Fibroblast of skin of right biceps (primary cell): Measurements from ENCODE around the gene ESR1.
"Not testable (repeated sequence)": the region's sequence is repeated elsewhere in the genome, so short reads cannot be mapped to it uniquely, and the experiment has no call there.

ENCODE experiments used
- DNase-seq: peaks from one replicate; pipeline ENCODE4 v3.0.0-alpha.2; 2013

ESR1 gene

DNA sequence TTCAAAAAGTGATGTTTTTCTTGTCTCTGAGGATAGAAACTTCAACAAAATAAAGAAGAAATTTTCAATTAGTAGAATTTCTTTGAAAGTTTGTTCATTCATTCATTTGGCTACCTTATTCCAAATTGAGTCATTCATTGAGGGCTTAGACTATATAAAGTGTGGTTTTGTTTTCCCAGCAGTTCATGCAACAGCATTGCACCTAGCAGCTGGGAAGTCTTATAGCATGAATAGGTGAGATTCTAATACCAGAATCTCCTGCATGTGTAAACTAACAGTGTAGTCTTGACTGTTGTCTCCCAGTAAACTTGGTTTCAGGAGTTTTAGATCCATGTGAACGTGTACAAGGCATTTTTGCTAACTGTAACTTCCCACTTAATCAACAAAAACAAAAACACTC, 7.1 kb downstream of the ESR1 start:
- no peak for DNase-seq

DNA sequence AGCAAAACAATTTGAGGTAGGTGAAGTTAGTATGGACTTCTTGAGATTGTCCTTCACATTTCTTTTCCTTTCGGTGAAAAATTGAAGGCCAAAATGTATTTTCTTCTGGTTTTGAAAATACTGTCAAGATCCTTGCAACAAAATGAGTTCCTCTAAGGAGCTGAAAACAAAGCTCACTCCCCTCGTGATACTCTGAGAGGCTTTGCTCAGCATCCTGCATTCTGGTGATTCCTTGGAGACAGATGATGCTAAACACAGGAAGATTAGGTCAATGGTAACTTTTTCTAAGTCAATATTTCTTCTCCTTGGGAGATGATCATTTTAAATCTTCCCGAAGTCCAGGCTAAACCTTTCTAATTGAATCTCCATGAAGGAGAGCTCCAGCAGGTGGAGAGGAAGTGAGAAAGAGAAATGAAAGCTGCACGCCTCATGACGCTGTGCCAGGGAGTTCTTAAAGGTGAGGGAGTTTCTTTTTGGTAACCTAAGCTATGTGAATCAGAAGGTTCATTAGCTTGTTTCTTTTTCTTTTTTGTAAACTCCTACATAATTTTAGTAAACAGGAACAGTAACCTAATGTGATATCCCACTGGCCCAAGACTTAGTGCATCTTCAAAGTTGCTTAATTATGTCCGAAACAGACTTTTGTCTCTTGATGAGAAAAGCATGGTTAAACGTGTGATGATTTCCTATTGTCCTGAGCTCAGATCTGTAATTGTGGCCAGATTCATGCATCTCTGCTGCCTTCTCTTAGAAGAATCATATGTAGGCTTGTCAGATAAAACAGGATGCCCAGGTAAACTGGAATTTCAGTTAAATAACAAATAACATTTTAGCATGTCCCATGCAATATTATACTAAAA, 15.0 kb downstream of the ESR1 start:
- no peak for DNase-seq

DNA sequence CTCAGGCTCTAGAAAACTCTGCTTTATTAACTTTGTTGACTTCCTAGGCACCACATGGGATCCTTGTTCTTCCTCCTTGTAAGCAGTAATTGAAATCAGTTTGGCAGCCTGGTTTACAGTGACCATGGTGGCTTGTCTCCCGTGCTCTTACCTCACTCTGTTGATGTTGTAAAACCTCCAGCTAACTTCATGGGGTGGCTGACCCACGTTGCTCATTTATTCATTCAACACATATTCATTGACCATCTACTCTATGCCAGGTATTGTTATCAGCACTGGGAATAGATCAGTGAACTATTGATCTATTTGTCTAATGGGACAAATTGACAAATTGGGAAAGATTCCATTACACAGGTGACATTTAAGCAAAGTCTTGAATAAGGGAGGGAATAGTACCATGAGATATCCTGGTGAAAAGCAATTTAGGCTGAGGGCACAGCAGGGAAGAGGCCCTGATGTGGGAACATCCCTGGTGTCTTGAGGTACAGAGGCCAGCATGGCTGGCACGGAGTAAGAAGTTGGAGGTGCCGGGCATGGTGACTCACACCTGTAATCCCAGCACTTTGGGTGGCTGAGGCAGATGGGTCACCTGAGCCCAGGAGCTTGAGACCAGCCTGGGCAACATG, 19.1 kb downstream of the ESR1 start:
- DNase-seq = no peak

DNA sequence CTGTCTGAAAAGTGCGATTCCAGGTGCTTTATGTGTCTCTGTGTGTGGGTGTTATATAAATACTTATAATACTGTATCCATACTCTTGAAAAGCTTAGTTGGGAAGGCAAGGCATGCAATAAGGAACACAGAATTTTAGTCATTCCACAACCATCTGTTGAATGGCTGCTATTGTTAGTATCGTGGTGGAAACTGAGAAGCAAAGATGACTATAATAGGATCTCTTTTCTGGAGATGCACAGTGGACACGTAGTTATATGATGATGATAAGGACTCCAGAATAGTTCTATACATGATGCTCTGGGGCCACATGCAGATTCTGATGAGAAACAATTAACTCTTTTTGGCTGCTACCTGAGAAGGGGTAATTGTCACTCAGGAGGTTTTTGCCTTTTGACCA, 25.2 kb downstream of the ESR1 start:
- DNase-seq = no peak

DNA sequence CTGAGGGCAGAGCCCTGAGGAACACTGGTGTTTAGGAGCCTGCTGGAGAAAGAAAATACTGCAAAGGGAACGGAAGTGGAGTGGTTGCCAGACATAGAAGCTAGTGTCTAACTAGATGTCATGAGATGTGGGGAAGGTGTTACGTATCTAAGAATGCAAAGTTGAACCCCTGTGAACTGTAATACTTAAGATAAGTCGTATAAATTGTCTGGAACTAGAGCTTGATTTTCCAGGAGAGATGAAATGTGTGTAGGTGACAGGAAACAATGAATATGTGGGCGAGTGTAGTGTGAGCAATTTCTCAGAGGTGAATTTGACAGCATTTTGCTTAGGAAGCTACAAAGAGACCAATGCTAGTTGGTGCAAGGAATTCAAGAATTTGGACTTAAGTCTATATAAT, 27.9 kb downstream of the ESR1 start:
- DNase-seq = no peak

DNA sequence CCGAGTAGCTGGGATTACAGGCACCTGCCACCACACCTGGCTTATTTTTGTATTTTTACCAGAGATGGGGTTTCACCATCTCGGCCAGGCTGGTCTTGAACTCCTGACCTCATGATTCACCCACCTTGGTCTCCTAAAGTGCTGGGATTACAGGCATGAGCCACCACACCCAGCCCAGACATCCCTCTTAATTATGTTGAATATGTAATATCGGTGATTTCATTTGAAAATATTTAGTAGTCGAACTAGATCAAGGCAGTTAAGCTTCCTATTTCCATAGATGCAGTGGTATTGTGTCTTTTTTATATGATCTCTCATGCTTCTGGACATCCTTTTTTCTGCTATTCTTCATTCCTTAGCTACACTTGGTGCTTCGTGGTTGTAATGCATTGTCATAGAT, 29.7 kb downstream of the ESR1 start:
- no peak for DNase-seq

DNA sequence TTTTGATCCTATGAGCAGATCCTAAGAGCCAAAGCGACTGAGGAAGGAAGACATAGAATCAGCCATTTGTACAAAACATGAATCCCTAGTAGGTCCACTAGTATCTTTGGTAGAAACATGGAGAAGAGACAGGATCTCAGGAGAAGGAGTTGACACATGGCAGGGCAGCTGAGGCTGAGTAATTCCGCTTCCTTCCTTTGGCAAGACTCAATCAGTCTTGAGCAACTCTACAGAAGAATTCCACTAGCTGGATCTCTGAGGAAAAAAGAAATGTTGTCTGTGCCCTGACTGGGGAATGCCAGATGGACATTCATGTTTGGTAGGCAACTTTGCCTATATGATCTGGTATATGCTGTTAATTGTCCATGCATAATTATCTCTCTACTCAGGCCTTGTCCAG, 35.3 kb downstream of the ESR1 start:
- no peak for DNase-seq

DNA sequence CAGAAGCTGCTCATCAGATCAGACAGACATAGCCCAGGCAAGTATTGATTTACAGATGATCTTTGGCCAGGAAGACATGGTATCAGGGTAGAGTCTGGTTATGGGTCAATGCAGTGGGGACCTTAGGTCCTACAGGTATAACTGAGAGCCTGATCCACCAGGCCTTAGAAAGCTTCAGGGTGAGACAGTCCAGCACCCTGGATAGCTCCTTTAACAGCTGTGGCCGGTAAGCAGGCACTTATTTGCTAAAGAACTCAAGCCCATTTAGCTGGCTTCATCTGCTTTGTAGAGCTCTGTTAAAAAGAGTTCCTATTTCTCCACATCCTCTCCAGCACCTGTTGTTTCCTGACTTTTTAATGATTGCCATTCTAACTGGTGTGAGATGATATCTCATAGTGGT, 39.6 kb downstream of the ESR1 start:
- peak; percentile 5 for DNase-seq

DNA sequence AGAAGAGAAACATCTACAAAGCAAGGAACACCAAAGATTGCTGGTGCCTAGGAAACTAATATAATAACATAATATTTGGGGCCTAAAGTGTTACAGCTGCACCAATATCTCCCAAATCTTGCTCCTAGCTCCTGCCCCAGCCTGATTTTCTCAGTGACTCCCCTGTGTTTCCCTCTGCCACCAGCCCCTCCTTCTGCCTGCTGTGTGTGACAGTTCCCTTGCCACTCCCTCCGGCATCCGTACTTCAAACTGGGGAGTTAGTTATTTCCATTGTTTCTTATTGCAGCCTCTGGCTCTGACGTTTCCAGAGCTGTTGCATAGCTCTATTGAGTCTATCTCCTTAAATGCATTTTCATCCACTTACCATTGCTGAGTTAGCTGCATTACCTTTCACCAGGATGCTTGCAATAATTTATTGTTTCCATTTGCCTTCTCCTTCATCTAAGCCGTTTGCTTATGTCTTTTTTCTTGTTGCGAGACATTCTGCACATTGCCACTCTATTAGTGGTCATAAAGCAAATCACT, 43.1 kb downstream of the ESR1 start:
- DNase-seq = no peak

DNA sequence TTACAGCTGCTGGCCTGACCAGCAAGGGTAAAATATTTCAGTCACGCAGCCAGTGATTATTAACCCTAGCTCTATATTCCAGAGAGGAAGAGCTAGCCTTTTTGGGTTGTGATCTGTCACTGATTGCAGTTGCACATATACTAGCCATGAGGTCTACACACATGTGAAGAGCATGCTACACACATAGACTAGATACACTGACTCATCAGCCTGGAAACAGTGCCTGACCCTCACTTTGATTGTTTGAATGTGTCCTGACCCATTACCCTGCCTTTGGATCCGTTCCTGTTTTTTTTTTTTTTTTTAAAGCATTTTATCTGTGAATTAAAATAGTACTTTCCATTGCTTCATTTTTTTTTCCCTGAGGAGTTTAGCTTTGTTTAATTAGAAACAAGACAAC, 50.8 kb downstream of the ESR1 start:
- no peak for DNase-seq

DNA sequence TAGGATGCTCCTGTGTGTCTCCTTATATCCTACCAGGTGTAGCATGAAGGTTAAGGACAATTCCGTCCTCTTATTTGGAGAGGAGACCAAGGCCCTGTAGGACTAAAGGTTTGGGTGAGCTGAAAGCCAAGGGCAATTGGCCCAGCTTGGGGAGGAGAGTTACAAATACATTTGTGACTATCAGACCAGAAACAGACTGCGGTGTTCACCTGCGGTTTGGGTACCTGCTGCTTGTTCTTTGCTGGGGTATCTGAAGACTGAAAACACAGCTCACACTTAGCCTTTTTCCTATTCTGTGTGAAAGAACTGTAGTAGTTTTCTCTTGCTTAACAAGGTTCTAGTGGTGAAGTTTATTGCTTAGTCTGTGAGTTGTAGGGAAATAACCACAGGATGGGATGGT, 55.0 kb downstream of the ESR1 start:
- no peak for DNase-seq

DNA sequence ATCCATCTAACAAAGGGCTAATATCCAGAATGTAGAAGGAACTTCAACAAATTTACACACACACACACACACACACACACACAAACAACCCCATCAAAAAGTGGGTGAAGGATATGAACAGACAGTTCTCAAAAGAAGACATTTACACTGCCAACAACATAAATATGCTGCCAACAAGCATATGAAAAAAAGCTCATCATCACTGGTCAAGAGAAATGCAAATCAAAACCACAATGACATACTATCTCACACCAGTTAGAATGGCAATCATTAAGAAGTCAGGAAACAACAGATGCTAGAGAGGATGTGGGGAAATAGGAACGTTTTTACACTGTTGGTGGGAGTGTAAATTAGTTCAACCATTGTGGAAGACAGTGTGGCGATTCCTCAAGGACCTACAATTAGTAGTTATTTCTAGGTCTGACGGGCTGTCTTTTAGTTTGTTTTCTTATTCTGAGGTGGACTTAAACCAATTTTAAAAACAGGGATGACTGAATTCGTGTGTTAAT, 59.9 kb downstream of the ESR1 start:
- DNase-seq = not testable (repeated sequence)

DNA sequence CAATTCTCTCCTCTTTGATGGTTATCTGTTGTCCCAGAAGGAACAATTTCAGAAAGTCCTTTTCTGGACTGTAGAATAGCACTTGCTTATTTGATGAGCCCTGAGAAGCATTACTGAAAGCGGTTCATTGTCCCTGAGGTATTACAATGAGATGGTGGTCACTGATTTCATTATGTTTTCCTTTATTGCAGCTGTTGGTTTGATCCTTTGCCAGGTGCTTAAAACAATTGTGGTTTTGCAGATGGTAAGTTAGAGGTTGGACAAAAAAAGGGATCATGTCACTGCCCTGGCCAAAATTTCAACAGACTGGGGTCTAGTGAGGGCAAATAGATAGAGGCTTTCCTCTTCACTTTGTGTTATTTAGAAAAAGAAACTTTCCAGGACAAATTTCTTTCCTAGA, 61.9 kb downstream of the ESR1 start:
- DNase-seq = no peak

DNA sequence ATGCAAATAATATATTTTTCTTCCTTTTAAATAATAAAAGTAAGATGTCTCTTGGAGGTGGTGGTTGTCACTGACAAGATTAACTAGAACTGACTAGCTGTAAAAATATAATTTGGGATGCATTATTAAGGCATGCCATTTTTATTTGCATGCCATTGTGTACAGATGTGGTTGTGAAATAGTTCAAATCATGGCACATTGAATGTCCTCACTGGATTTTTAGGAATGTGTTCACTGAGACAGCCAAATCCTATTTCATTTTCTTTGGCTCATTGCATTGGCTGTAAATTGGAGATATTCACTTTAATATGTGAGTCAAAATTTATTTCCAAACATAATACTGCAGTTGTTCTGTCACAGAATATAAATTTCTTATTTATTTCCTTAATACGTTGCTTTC, 62.3 kb downstream of the ESR1 start:
- no peak for DNase-seq

DNA sequence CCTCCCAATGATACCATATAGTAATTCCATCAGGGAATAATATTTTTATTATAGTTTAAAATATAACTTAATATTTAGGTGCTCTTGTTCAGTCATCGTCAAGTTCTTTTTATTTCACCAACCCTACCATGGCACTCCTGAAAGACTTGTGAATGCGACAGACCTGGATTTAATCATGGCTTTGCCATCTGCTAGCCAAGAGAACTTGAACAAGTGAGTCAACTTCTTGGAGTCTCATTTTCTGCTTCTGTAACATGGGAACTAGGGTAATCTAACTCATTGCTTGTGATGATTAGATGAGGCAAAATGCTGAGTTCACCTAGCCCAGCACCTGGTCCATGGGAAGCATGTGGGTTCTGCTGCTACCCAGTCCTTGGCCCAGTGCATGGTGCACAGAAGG, 62.9 kb downstream of the ESR1 start:
- no peak for DNase-seq

DNA sequence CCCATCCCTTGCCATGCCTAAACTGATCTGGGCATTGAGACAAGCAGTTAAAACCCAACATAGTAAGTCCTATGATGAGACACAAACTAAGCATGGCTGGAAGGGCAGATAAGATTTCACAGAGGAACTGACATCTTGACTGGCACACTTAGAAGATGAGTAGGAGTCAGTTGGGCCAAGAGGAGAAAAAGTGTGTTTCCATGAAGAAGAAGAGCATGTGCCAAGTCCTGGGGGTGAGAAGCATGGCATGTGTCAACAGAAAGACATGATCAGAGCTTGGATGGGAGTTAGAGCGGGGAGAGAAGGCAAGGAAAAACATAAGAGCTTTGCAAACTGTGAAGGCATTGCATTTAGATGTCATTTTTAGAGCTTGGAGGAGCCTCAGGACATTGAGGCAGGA, 68.0 kb downstream of the ESR1 start:
- no peak for DNase-seq

DNA sequence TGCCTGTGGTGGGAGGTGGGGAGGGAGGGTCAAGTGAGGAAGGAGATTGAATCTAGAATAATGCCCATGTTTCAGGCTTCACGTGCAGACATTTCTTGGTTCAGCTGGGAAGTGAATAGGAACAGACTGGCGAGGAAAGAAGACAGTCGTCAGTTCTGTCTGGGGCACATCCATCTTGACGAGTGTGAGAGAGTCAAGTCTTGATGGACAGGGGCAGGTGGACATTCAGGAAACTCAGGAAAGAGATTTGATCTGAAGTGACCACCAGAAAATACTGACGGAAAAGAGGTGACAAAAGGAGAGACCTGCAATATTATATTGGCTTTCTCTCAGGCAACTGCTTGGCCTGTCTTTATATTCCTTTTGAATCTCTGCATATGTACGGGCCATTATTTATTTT, 68.6 kb downstream of the ESR1 start:
- no peak for DNase-seq

DNA sequence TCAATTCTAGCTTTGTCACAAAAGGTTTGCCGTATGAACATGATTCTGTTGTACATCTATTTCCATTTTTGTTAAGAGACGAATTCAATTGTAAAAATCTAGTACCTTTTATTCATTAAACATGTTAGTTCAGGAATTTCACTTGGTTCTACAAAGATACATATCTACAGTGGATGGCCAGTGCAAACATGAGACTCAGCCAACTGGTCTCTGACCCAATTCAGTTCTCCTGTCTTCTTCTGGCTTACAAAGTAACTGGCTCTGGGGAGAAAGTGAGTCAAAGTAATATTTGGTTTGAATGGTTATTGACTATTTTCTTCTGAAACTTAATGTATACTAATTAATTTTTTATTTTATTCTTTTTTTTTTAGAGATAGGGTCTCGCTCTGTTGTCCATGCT, 70.0 kb downstream of the ESR1 start:
- no peak for DNase-seq

DNA sequence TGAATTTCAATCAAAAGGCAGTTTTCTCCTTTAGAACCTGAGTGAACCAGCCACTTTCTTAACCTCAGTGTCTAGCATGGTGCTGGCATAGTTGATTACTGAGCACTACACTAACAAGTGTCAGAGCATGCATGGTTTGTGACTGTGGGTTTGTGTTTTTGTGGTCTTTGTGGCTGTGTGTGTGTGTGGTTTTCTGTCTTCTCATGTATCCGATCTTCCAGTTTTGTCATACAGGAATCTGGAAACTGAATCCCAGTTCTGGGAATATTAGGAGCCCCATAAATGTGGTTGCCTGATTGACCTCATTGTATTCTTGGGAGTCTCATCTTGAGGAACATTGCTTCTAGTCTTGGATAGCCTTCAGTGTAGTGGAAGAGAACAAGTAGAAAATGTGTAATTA, 73.7 kb downstream of the ESR1 start:
- DNase-seq = no peak

DNA sequence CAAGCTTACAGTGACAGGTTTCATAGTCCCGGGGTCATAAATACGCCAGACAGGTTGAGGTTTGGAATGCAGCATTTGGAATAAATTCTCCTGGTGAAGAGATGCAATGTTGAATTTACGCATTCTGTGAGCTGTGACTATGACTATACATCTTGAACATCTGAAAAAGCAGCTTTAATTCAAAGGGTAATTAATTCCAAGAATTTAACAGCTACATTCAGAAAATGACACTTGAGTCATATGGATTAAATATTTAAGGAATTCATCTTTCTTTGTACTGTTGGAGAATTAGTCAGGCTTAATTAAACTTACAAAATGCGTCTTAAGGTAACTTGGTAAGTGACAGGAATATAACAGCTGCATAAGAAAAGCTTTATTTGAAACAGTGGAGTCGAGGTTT, 74.7 kb downstream of the ESR1 start:
- no peak for DNase-seq

DNA sequence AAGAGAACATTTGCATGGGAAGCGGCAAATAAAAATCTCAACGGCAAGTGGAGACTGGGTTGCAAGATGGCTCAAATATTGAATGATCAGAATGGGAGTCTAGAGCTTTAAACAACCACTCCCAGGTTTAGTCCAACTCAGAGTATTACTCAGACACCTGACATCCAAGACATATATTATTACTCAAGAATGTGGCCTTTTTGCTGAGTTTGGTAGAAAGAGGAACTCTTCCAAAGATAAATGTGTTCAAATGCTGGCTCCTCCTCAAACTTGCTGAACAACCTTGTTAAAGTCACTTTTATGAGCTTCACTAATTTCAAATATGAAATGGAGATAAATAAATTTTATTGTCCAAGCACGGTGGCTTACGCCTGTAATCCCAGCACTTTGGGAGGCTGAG, 77.8 kb downstream of the ESR1 start:
- no peak for DNase-seq

DNA sequence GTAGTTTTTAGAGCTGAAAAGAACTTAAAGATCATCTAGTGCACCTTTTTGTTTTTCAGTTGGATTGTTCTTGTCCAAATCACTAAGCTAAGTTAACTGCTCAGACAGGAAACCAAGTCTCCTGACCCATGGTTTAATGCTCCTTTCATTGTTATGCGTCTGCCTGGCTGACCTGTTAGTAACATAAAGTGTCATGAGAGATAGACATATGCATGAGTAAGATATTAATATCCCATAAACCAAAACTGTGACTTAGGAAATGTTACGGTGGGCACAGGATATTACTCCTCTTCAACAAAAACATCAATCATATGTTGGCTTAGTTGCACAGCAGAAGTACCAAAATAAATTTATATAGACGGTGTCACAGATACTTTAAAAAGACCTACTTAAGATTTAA, 84.0 kb downstream of the ESR1 start:
- no peak for DNase-seq

DNA sequence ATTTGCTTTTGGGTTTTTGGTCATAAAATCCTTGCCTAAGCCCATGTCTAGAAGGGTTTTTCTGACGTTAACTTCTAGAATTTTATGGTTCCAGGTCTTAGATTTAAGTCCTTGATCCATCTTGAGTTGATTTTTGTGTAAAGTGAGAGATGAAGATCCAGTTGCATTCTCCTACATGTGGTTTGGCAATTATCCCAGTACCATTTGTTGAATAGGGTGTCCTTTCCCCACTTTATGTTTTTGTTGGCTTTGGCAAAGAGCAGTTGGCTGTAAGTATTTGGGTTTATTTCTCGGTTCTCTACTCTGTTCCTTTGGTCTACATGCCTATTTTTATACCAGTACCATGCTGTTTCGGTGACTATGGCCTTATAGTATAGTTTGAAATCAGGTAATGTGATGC, 86.9 kb downstream of the ESR1 start:
- not testable (repeated sequence) for DNase-seq

DNA sequence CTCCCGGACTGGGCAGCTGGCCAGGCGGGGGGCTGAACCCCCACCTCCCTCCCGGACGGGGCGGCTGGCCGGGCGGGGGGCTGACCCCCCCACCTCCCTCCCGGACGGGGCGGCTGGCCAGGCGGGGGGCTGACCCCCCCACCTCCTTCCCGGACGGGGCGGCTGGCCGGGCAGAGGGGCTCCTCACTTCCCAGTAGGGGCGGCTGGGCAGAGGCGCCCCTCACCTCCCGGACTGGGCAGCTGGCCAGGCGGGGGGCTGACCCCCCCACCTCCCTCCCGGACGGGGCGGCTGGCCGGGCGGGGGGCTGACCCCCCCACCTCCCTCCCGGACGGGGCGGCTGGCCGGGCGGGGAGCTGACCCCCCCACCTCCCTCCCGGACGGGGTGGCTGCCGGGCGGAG, 91.7 kb downstream of the ESR1 start:
- not testable (repeated sequence) for DNase-seq
